Stimulated activated CD4-positive, alpha-beta T cell treated with anti-CD3 and anti-CD28 coated beads, Interleukin-4, amount 100 ng/mL, for 4 hours (primary cell): Measurements from ENCODE around the gene BABAM2.
"Not testable (repeated sequence)": the region's sequence is repeated elsewhere in the genome, so short reads cannot be mapped to it uniquely, and the experiment has no call there.

Source experiments
- DNase-seq, 2 experiments: peaks; one replicate each; pipeline ENCODE4 v3.0.0-alpha.2; 2020

BABAM2 gene

GRCh38 chr2:27881815-27882583 is 8.5 kb upstream of the BABAM2 start:
- DNase-seq: not testable (repeated sequence)

- not testable (repeated sequence) for DNase-seq
These were observed 8.0 kb upstream of the BABAM2 start for GRCh38 chr2:27882584-27882922.

- no peak for DNase-seq
These were observed 5.9 kb upstream of the BABAM2 start for GRCh38 chr2:27884601-27885000.

DNA sequence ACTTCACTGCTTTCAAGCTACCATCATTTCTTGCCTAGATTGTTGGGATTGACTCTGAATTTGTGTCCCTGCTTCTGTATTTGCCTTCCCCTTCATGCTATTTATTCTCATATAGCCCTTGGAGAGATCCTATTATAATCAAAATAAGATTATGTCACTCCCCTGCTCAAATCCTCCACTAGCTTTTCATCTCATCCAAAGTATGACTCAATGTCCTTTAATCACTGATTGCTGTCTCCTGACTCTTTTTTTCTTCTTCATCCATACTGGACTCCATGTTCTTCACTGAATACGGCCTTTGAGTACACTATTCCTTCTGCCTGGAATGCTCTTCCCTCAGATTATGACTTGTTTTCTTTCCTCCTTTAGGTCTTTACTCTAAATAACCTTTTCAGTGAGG is 5.3 kb upstream of the BABAM2 start:
- no peak for DNase-seq

DNA sequence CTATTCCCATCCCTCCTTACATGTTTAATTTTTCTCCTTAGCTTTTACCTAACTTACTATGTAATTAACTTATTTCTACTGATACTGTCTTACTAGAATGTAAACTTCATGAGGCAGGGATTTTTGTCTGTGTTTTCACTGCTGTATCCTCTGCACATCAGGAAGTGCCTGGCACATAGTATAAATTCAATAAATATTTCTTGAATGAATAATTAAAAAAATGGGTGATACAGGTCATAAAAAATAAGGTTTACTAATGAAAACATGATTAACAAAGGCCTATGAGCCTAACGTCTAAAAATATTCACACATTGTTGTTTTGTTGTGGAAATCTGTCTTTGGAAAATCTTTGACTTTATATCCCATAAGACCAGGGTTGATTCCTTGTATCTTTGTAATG is 4.9 kb upstream of the BABAM2 start:
- no peak for DNase-seq

- no peak for DNase-seq
These were observed 4.2 kb upstream of the BABAM2 start for GRCh38 chr2:27886322-27886721.

DNA sequence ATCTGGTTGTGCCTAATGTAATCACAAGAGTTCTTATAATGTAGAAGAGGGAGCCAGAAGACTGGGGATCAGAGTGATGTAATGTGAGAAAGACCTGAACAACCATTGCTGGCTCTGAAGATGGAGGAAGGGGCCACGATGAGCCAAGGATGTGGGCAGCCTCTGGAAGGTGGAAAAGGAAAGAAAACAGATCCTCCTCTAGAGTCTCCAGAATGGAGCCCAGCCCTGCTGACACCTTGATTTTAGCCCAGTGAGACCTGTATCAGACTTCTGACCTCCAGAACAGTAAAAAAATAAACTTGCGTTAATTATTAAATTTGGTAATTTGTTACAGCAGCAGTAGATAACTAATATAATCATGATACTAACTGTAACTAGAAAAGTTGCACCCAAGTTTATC is 3.4 kb upstream of the BABAM2 start:
- no peak for DNase-seq

DNA sequence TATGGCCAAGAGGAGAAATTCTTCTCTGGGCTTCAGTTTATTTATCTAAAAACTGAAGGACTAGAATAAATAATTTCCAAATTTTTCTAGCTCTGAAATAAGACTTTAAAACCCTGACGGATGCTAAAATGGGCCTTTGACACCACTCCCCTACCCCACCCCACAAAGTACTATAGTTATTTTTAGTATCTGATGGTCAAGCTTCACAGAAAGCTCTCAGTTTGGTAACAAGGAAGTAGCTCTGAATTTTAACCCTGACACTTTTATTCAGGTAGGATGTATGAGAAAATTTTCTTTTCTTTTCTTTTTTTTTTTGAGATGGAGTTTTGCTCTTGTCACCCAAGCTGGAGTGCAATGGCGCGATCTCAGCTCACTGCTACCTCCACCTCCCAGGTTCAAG is 2.7 kb upstream of the BABAM2 start:
- no peak for DNase-seq

GRCh38 chr2:27888790-27889189 is 1.7 kb upstream of the BABAM2 start:
- DNase-seq: no peak

DNA sequence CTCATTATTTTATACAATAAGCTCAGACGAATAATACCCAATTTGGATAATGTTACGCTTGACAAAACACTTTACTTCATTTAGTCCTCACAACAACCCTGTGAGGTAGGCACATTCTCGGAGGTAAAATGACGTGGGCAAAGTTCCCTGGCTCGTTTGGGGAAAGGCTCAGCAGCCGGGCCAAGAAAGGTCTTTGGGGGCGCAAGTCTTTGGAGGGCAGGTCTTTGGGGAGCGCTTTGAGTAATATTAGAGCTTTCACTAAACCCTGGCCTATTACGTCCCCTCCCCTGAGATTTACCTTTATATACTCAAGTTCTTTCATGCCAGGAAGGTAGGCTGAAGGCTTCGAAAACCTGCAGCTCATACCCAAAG is 769 bp upstream of the BABAM2 start:
- peak in 1 of 2 experiments; percentile 7 for DNase-seq

- peak; percentile 74 to 90 for DNase-seq
These were observed 569 bp downstream of the BABAM2 start for GRCh38 chr2:27890924-27891672.

DNA sequence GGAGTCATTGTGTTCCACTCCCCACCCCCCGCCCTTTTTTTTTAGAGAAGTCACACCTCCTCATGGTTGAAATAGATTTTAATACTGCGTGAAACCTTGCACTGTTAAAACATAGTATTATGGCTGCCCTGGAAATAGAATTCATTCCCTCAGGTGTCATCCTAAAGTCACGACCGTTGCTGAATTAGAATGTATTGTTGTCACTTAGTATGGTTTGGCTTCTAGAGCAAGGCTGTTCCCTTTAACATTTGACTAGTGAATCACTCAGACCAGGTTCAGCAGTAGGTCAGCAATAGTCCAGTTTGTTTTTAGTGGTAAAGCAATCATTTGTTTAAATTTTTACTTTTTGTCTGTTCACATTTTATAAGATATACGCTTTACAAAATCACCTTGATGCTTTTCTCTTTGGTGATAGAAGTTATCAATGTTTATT is 1.2 kb downstream of the BABAM2 start:
- no peak for DNase-seq

DNA sequence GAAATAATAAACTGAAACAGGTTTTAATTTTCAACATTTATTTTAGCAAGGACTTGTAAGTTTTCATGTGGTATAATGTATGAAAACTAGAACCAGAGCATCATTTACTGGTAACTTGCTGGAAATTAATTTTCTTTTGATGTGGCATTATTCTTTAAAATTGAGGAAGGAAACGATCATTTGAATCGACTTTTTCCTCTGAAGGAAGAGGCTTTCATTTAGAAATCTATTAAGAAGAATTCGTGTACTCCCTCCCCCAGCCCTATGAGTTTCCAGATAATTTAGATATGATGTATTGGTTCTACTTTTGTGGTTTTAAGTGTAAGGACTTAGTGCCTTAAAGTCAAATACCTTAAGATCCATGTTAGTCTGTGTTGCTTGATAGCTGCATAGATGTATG is 2.5 kb downstream of the BABAM2 start:
- DNase-seq: peak in 1 of 2 experiments; percentile 15

DNA sequence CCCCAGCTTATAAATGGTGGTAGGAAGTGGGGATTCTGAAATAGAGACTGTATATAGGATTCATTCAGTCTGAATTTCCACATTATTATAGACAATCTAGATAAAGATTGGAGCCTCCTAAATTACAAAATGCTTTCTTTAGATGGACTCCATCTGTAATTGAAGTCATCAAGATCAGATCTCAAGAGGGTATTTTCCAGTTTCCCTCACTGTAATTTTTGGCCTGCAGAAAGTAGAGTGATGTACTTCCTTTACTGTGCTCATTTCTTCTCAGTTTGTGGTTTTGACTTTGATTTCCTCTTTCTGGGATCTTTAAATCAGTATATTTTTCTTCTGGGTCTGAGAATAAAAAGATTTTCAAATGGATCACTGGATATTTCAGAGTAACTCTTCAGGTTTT is 7.2 kb downstream of the BABAM2 start:
- no peak for DNase-seq

DNA sequence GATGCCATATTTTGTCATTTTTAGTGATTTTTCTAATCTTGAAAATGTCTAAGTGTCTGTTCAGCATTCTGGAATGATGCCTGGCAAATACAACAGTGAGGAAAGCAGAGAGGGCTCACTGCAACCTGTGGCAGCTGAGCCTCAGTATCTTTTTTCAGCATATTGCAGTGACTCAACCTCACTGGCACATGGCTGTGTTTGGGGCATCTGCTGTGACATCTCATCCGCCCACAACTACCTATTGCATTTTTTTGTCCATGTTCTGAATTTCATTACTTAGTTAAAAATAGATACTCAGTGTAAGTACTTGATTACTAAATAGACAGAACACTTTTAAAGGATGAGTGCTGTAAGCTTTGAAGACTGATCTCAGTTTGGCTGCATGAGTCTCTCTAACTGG is 10.7 kb downstream of the BABAM2 start:
- peak; percentile 14 to 48 for DNase-seq

DNA sequence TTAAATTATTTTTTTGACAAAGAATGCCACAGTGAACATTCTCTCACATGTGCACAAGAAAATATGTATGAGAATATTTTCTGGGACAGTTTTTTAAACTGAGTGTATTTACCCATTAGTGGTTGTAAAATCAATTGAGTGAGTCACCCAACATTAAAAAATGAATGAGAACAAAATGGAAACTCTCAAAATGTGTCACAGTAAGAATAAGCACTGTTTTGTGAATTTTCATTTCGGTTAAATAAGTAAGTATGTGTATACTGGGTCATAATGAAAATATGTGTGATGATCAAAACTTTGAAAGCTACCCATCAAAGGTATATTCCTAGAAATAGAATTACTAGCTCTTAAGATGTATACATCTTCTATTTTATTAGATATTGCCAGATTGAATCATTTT is 11.6 kb downstream of the BABAM2 start:
- DNase-seq: no peak

GRCh38 chr2:27903018-27903417 is 12.5 kb downstream of the BABAM2 start:
- DNase-seq: no peak

DNA sequence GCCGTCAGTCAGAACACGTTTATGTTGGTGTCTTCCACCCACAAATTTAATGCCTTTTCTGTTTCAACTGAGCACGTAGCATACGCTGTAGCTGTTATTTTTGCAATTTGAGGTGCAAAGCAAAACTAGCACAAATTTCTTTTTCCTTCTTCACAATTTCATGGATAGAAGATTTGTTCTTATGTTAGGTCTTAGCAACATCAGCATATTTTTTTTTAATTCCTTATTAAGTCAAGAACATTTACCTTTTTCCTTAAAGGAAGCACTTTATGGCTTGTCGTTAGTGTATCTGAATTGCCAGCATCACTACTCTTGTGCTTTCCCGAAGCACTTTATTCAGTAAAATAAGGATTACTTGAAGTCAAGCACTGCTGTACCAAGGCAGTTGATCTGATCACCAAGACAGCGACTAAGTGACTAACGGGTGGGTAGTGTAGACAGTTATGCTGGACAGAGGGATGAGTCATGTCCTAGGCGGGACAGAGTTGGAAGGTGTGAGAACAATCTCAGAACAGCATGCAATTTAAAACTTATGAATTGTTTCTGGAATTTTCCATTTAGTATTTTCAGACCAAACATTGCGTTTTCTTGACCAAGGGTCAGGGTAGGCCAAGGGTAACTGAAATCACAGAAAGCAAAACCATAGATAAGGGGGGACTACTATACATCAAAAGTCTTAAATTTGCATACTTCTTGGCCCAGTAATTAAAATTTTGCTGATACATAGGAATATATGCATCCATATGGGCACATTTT is 13.3 kb downstream of the BABAM2 start:
- no peak for DNase-seq

DNA sequence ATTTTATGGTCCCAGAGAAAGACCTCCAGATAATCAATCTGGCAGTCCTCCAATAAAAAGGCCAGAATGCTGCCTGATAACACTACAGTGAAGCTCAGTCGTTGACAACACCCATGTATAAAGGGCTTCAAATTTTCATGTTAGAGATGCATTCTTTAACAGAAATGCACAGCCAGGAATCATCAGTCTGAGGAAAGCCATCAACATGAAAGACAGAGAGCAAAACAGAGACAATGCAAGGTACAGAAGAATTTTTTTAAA is 13.8 kb downstream of the BABAM2 start:
- DNase-seq: no peak

DNA sequence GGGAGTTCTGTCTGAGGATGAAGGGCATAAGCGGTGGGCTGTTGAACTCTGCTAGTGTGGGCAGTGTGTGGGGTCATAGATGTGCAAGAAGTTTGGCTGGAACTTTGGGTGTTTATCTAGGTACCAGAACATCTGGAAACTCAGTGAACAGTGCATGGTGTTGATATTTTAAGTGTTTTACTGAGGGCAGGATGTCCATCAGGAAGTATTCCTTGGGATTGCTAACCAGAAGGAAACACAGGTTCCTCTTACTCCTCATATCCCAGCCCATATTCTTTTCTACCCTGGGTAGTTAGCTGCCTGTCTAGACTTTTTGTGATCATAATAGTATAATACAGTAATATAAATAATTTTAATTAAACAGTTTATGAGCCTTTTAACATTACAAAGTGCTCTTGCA is 15.5 kb downstream of the BABAM2 start:
- DNase-seq: no peak

DNA sequence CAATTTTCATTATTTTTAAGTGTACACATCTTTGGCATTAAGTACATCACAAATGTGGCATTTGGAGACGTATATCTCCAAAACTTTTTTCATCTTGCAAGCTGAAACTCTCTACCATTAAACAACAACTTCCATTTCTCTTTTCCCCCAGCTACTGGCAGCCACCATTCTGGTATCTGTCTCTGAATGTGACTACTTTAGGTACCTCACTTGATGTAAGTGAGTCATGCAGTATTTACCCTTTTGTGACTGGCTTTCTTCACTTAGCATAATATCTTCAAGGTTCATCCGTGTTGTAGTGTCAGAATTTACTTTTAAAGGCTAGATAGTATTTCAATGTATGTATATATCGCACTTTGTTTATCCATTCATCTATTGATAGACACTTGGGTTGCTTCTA is 17.0 kb downstream of the BABAM2 start:
- no peak for DNase-seq

- DNase-seq: no peak
These were observed 19.4 kb downstream of the BABAM2 start for GRCh38 chr2:27909901-27910300.

- no peak for DNase-seq
These were observed 21.1 kb downstream of the BABAM2 start for GRCh38 chr2:27911458-27912210.
